NCI-H187 (cell line): ENCODE measurements around the gene DNAJB1.
"Not testable (repeated sequence)": the region's sequence is repeated elsewhere in the genome, so short reads cannot be mapped to it uniquely, and the experiment has no call there.

Experiments used
- DNase-seq, 2 experiments: peaks; one replicate each; lab custom pipeline; 2025; lab: John Stamatoyannopoulos, UW

Gene DNAJB1

GRCh38 chr19:14520543-14520942 lies 2.3 kb upstream of the DNAJB1 start:
- no peak for DNase-seq

GRCh38 chr19:14519860-14520407 lies 1.7 kb upstream of the DNAJB1 start:
- no peak for DNase-seq

GRCh38 chr19:14519245-14519859 lies 1.2 kb upstream of the DNAJB1 start:
- DNase-seq, result no peak

GRCh38 chr19:14517446-14517839 lies 754 bp downstream of the DNAJB1 start:
- no peak for DNase-seq

DNA sequence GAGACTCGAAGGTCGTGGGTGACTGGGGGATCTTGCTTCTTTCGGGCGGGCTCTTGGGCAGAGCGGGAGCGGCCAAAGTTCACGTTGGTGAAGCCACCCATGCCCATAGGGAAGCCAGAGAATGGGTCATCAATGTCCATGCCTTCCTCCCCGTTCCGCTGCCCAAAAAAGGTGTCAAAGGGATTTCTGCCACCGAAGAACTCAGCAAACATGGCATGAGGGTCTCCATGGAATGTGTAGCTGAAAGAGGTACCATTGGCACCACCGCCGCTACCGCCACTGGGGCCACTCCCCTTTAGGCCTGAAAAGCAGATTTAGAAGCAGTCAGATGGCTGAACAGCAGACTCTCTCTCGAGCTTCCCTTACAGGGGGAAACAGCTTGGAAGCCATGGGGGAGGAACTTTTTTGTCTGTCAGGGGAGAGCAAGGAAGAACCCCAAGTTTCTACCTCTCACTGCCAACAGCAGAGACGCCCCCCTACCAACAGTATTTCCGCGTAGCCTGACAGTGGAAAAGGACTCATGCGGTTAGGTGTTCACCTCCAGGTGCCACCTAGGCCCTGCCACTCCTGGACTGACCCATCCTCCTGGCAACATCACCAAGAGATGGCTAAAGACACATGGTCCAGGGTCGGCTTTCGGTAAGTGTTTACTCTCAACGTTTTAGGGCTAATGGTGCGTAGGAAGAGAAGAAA lies 1.3 kb downstream of the DNAJB1 start:
- no peak for DNase-seq

GRCh38 chr19:14516048-14516534 lies 2.1 kb downstream of the DNAJB1 start:
- DNase-seq, result no peak

GRCh38 chr19:14515501-14516047 lies 2.6 kb downstream of the DNAJB1 start:
- no peak for DNase-seq

GRCh38 chr19:14514215-14514863 lies 3.9 kb downstream of the DNAJB1 start:
- DNase-seq, result no peak

DNA sequence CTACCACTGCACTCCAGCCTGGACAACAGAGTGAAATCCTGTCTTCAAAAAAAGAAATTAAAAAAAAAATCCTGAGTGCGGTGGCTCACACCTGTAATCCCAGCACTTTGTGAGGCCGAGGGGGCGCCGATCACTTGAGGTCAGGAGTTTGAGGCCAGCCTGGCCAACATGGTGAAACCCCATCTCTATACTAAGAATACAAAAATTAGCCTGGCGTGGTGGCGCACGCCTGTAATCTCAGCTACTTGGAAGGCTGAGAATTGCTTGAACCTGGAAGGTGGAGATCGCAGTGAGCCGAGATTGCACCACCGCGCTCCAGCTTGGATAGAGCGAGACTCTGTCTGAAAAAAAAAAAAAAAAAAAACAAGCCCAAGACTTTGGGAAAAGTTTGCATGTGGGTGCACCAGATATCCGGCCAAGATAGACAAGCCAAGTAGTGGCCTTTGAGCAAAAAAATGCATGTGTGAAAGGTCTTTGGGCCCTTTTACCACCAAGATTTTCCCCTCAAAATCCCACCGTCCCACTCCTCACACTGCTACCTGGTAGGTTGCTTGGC lies 5.7 kb downstream of the DNAJB1 start:
- DNase-seq, result no peak

GRCh38 chr19:14511229-14511593 lies 7.0 kb downstream of the DNAJB1 start:
- DNase-seq, result no peak

GRCh38 chr19:14510311-14511228 lies 7.6 kb downstream of the DNAJB1 start:
- DNase-seq, result no peak

DNA sequence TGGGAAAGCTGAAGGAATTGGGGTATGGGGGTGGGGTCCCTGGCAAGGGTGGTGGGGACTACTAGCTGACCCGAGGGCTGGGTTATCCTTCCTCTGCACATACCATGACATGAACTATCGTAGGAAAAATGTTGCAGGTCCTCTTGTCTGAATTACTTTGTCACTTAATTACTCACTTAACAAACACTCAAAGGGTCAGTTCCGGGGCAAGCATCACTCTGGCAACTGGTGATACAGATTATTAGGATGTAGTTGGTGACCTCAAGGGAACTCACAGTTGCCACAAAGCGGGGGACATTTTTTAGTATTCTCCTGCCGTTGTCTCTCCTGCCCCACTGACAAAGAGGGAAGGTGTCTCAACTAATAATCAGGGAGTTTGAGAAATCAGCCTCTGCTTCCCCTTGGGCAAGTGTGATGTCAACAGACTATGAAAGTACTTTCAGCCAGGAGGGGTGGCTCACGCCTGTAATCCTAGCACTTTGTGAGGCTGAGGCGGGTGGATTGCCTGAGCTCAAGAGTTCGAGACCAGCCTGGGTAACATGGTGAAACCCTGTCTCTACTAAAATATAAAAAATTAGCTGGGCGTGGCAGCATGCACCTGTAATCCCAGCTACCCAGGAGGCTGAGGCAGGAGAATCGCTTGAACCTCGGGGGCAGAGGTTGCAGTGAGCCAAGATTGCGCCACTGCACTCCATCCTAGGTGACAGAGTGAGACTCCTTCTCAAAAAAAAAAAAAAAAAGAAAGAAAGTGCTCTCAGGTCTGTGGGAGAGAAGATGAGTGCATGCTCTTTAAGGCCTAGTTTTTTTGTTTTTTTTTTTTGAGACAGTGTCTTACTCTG lies 10.3 kb downstream of the DNAJB1 start:
- no peak for DNase-seq

GRCh38 chr19:14505488-14506239 lies 12.5 kb downstream of the DNAJB1 start:
- no peak for DNase-seq

DNA sequence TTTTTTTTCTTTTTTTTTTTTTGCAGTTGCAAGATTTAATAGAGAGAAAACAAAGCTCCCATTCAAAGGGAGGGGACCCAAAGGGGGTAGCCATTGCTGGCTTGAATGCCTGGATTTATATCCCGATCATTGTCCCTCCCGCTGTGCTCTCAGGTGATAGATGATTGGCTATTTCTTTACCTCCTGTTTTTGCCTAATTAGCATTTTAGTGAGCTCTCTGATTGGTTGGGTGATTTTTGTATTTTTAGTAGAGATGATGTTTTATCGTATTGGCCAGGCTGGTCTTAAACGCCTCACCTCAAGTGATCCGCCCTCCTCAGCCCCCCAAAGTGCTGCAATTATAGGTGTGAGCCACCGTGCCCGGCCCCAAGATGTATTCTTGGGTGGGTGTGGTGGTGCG lies 13.6 kb downstream of the DNAJB1 start:
- DNase-seq, result not testable (repeated sequence)

GRCh38 chr19:14503285-14503684 lies 14.9 kb downstream of the DNAJB1 start:
- no peak for DNase-seq

GRCh38 chr19:14502334-14503092 lies 15.7 kb downstream of the DNAJB1 start:
- DNase-seq, result no peak

DNA sequence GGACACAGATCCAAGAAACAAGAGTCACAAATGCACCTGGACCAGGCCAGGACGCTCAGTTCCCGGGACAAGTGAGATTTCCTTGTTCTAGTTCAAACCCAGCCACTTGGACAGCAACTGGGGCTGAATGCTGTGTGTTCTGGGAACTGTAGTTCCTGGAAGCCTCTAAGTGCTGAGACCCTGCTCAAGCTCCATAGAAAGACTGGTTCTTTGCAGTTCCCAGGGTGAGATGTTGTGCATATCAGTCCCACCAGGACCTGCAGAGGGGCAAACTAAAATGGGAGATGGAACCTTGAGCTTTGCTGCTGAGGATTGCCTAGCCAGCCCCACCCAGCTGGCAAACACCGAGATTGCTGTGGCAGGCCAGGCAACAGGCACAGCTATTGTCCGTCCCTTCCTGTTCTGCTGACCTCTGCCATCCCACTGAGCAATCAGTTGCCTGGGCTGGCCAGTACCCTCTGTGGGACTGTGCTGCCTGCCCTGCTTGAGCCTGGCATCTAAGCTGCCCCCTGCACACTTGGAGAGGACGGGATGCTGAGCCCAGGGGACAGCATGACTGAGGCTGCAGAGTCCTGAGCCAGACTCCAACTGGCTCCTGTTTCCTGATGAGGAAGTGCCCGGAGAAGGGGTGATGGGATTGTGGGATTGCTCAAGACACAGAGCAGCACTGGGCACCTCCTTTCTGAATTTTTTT lies 20.8 kb downstream of the DNAJB1 start:
- no peak for DNase-seq

DNA sequence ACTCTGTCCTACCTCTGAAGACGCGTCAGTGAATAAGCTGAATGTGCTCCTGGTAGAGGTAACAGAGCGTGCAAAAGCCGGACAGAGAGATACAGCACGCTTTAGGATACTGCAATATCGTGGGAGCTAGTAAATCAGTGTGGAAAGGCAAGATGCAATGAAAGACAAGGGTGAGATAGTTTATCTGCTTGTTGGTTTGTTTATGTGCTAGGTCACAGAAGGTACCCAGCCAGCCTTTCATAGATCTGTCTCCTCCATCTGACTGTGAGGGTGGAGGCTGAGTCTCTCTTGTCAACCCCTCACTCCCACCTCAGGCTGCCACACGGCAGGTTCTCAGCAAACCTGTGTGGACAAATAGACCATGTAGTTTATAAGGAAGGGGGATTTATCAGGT lies 21.4 kb downstream of the DNAJB1 start:
- DNase-seq, result no peak
